Adipocyte (in vitro differentiated cells): Measurements from ENCODE around the gene TAF1D.
"Not testable (repeated sequence)": the region's sequence is repeated elsewhere in the genome, so short reads cannot be mapped to it uniquely, and the experiment has no call there.

Source experiments
- DNase-seq: peaks from one replicate; pipeline ENCODE4 v3.0.0-alpha.2; 2015; ENCODE audit warnings: low read depth
- H3K27me3 ChIP-seq: replicated peaks from 2 replicates; pipeline ENCODE4 v1.7.0; 2013; ENCODE audit warnings: mild to moderate bottlenecking, low read length, moderate library complexity; ENCODE audit not compliant: control insufficient read depth, insufficient read depth
- H3K36me3 ChIP-seq: 2 replicates; pipeline ENCODE4 v1.7.0; 2013; ENCODE audit warnings: low read length, mild to moderate bottlenecking, moderate library complexity; ENCODE audit not compliant: control insufficient read depth, insufficient read depth, severe bottlenecking
- H3K4me1 ChIP-seq: 2 replicates; pipeline ENCODE4 v1.7.0; 2013; ENCODE audit warnings: mild to moderate bottlenecking, low read length, moderate library complexity; ENCODE audit not compliant: control insufficient read depth, insufficient read depth
- H3K4me3 ChIP-seq: 2 replicates; pipeline ENCODE4 v1.7.0; 2013; ENCODE audit warnings: mild to moderate bottlenecking, low read length, moderate library complexity
- H3K9ac ChIP-seq: 2 replicates; pipeline ENCODE4 v1.7.0; 2013; ENCODE audit warnings: mild to moderate bottlenecking, low read length, moderate library complexity
- H3K9me3 ChIP-seq: 2 replicates; pipeline ENCODE4 v1.7.0; 2013; ENCODE audit warnings: mild to moderate bottlenecking, low read length, moderate library complexity; ENCODE audit not compliant: control insufficient read depth

The TAF1D gene

GRCh38 chr11:93770160-93770559 is 28.9 kb upstream of the TAF1D start:
- H3K27me3 ChIP-seq, result no peaks in the 10 kb centered on the region
- no peak for DNase-seq
- no peak overlapping the region for H3K4me3 ChIP-seq
- peaks cover 6% of the 10 kb centered on the region for H3K4me1 ChIP-seq
- no peaks in the 10 kb centered on the region for H3K9me3 ChIP-seq
- H3K36me3 ChIP-seq, result no peaks in the 10 kb centered on the region
- no peak overlapping the region for H3K9ac ChIP-seq

- Histone ChIP-seq H3K9ac (no peak overlapping the region), H3K27me3 (no peaks in the 10 kb centered on the region), H3K4me3 (no peak overlapping the region)
Observed at GRCh38 chr11:93767018-93767417, 25.7 kb upstream of the TAF1D start.

GRCh38 chr11:93766504-93766903 is 25.2 kb upstream of the TAF1D start:
- no peaks in the 10 kb centered on the region for H3K9me3 ChIP-seq
- no peak overlapping the region for H3K4me3 ChIP-seq
- H3K36me3 ChIP-seq, result peaks cover 28% of the 10 kb centered on the region
- H3K9ac ChIP-seq, result no peak overlapping the region
- no peak for DNase-seq
- H3K4me1 ChIP-seq, result peaks cover 6% of the 10 kb centered on the region
- no peaks in the 10 kb centered on the region for H3K27me3 ChIP-seq

More at GRCh38 chr11:93767018-93767417, 25.7 kb upstream of the TAF1D start:
- H3K4me1 ChIP-seq, result peaks cover 6% of the 10 kb centered on the region
- no peaks in the 10 kb centered on the region for H3K9me3 ChIP-seq
- H3K36me3 ChIP-seq, result peaks cover 23% of the 10 kb centered on the region
- no peak for DNase-seq

GRCh38 chr11:93765551-93765950 is 24.3 kb upstream of the TAF1D start:
- peaks cover 38% of the 10 kb centered on the region for H3K36me3 ChIP-seq
- peaks cover 6% of the 10 kb centered on the region for H3K4me1 ChIP-seq
- DNase-seq, result no peak
- no peaks in the 10 kb centered on the region for H3K9me3 ChIP-seq
- no peak overlapping the region for H3K4me3 ChIP-seq
- no peaks in the 10 kb centered on the region for H3K27me3 ChIP-seq
- H3K9ac ChIP-seq, result no peak overlapping the region

GRCh38 chr11:93761910-93762309 is 20.6 kb upstream of the TAF1D start:
- H3K4me3 ChIP-seq, result no peak overlapping the region
- peaks cover 66% of the 10 kb centered on the region for H3K36me3 ChIP-seq
- H3K27me3 ChIP-seq, result no peaks in the 10 kb centered on the region
- DNase-seq, result no peak
- H3K9ac ChIP-seq, result no peak overlapping the region
- peaks cover 4% of the 10 kb centered on the region for H3K4me1 ChIP-seq
- H3K9me3 ChIP-seq, result no peaks in the 10 kb centered on the region

GRCh38 chr11:93759123-93759522 is 17.8 kb upstream of the TAF1D start:
- not testable (repeated sequence) for H3K4me1 ChIP-seq, H3K4me3 ChIP-seq
- H3K36me3 ChIP-seq, result peaks cover 83% of the 10 kb centered on the region

GRCh38 chr11:93757924-93758865 is 16.9 kb upstream of the TAF1D start:
- no peak overlapping the region for H3K4me3 ChIP-seq
- no peaks in the 10 kb centered on the region for H3K27me3 ChIP-seq
- no peak overlapping the region for H3K9ac ChIP-seq
- H3K36me3 ChIP-seq, result peaks cover 85% of the 10 kb centered on the region
- no peaks in the 10 kb centered on the region for H3K4me1 ChIP-seq
- no peaks in the 10 kb centered on the region for H3K9me3 ChIP-seq
- DNase-seq, result no peak

More at GRCh38 chr11:93759123-93759522, 17.8 kb upstream of the TAF1D start:
- not testable (repeated sequence) for H3K9me3 ChIP-seq, DNase-seq, H3K9ac ChIP-seq, H3K27me3 ChIP-seq

GRCh38 chr11:93757301-93757700 is 16.0 kb upstream of the TAF1D start:
- H3K9ac ChIP-seq, result no peak overlapping the region
- H3K4me3 ChIP-seq, result no peak overlapping the region
- H3K4me1 ChIP-seq, result no peaks in the 10 kb centered on the region
- no peak for DNase-seq
- H3K9me3 ChIP-seq, result no peaks in the 10 kb centered on the region
- H3K36me3 ChIP-seq, result peaks cover 76% of the 10 kb centered on the region
- H3K27me3 ChIP-seq, result no peaks in the 10 kb centered on the region

GRCh38 chr11:93756748-93757147 is 15.5 kb upstream of the TAF1D start:
- H3K27me3 ChIP-seq, result no peaks in the 10 kb centered on the region
- no peaks in the 10 kb centered on the region for H3K4me1 ChIP-seq
- no peak overlapping the region for H3K4me3 ChIP-seq
- no peak for DNase-seq
- peaks cover 70% of the 10 kb centered on the region for H3K36me3 ChIP-seq
- H3K9me3 ChIP-seq, result no peaks in the 10 kb centered on the region
- no peak overlapping the region for H3K9ac ChIP-seq

GRCh38 chr11:93753241-93753640 is 11.9 kb upstream of the TAF1D start:
- Histone ChIP-seq H3K4me3 (no peak overlapping the region), H3K36me3 (peaks cover 43% of the 10 kb centered on the region), H3K27me3 (no peaks in the 10 kb centered on the region), H3K9ac (no peak overlapping the region), H3K9me3 (no peaks in the 10 kb centered on the region), H3K4me1 (no peaks in the 10 kb centered on the region)
- no peak for DNase-seq

- H3K9ac ChIP-seq, result no peak overlapping the region
- H3K36me3 ChIP-seq, result peaks cover 21% of the 10 kb centered on the region
- no peaks in the 10 kb centered on the region for H3K4me1 ChIP-seq
- no peak for DNase-seq
- H3K9me3 ChIP-seq, result no peaks in the 10 kb centered on the region
- no peaks in the 10 kb centered on the region for H3K27me3 ChIP-seq
- H3K4me3 ChIP-seq, result no peak overlapping the region
Observed at GRCh38 chr11:93751001-93751400, 9.7 kb upstream of the TAF1D start.
